GM19397 (cell line): Measurements from ENCODE around the gene CFAP61.
"Not testable (repeated sequence)": the region's sequence is repeated elsewhere in the genome, so short reads cannot be mapped to it uniquely, and the experiment has no call there.

Experiments used
- ATAC-seq: cut with Tn5 transposase; IDR thresholded peaks from one replicate; pipeline ENCODE4 v1.9.1; 2021; ENCODE audit warnings: mild to moderate bottlenecking, moderate library complexity; ENCODE audit not compliant: unreplicated experiment

Gene CFAP61, protein sequence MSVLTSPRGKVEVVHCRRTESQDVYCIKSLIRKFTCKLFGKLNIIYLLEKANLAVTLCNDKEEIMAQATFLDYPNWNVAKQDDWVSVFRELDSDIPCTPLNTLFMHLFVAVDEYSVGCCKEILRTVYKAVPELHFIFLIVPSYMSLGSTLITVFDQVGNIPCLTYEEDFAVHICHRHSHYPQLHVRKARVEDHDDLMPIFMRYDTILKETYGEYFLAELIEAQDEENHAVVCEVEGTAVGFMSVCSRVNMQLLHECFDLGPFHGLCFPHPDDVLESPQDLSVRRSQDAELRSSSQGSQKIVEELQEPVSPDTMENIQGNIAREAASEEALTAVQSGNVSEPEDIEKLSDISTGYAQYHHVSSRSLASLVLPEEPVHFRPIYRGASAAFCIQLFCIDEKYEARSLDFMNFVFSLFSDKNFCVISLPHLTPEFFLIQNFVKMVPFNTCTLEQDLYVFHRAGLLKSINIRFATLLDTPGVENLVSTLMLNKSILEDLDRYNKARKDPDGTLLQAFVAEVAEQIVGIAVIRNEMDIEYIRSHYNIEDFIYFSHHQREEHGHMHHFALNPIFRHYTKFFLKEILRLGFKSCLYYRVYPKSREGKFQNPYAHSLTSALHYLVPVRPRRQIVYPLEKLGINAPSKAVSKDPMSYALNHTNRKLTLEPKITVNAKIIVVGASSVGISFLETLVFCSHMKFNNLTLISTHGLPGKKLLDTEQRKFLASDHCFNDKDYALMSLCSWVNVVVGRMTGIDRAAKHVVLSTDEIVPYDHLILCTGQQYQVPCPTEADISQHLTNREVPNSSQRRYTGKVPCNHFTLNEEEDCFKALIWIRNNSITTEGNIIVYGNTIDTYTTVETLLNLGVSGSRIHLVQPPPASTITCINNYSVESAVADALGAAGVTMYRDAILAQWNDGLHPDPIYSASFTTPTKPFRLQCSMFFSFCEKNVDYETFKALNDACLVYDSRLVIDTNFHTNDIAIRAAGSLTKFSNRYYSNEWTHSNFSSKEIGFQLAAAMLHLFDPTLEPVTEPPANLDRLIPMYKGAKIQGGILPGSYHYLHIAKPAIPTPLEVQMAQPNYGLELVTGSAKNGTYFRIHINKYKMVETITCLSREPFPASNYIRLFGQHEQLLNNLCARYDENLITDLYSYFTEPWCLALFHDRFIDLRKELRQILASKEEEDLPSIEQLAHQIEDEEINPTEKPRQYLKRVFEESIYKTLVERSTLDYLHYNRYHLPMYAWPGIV

DNA sequence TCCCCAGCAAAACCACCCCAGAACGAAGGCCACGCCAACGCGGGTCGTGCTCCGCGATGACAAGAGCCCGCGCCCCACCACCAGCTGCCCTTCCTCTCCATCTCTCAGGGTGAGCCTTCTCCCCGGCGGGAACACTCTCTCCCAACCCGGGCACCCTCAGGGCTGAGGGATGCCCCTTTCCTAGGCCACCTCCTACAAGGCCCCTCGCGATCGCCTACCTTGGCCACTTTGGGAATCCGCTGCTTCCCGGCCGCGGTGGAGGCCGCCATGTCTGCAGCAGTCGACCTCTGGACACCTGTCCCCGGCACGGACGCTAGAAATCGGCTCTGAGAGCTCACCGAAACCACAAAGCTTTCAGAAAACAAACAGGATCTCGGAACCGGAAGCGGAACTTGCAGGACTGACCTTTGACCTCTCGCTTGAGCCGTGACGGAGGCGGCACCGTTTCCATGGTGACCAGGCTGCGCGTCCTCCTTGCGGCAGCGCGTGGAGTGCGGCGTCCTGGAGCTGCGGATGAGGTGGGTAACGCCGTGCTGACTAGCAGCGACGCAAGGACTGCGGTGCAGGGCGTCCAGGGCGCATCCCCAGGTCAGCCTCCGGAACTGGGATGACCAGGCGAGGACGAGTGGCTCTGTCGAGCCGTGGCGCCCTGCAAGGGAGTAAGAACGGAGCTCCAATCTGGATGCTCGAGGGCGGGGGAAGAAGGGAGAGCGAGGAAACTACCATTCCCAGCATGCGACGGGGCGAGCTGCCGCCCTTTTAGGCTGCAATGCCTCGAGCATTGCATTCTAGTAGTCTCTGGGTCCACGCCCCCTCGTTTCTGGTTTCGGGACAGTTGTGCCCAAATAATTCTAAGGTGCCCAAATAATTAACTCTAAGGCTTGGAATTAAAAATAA lies at the start of gene CFAP61, which contains the start of gene CRNKL1:
TSS of gene CFAP61 (plus strand) at position 459 of the 897 bp plus-strand sequence. CDS start 4,122 bp downstream, outside the sequence.
TSS of gene CRNKL1 (minus strand) at position 393 of the 897 bp plus-strand sequence. CDS start at position 269, 124 bp downstream.
- peak; percentile 97 for ATAC-seq

DNA sequence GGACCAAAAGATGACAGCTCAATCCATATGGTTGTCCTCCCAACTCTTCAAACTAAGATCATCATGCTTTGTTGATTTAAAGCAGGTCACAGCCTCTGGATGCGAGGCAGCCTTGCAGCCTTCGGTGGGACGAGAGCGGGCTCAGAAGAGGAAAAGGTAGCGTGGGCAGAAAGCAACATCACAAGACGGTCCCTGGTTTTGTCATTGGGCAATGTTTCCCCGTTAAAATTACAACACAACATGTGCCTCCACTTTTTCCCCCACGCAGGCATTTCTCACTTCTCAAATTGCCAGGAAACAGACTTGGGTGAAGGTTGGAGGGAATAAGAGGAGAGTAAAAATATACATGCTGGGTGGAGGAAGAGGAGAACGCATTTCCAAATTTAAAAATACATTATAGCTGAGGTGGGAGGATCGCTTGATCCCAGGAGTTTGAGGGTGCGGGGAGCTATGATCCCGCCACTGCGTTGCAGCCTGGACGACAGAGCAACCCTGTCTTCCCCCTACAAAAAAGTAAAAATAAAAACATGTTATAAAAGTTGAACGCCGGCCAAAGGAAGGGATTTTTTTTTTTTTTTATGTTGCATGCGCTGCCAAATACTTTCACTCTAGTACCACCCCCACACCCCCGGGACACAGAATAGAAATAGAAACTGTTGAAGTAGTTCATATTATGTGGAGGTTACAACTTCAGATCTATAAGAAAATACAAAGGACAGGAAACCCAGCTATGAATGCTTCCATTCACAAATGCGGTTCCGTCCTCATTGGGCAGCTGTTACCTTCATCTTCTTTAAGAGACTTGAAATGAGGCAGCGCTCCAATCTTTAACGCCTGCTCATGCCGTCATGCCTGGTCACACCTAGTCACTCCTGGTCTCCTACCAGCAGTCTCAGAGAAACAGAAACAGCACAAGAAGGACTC lies 49.0 kb upstream of the CFAP61 start:
- ATAC-seq = no peak

DNA sequence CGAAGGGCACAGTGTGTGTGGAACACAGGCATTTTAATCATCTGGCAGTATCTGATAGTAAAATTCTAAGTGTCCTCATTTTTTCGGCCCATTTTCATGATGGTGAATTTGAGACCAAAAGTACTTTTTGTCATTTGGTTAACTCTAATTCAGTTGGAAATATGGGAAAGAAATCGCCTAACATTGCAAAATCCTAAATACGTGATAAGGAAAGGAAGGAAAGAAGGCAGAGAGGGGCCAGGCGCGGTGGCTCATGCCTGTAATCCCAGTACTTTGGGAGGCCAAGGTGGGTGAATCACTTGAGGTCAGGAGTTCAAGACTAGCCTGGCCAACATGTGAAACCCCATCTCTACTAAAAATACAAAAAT lies 48.4 kb upstream of the CFAP61 start:
- ATAC-seq = not testable (repeated sequence)

DNA sequence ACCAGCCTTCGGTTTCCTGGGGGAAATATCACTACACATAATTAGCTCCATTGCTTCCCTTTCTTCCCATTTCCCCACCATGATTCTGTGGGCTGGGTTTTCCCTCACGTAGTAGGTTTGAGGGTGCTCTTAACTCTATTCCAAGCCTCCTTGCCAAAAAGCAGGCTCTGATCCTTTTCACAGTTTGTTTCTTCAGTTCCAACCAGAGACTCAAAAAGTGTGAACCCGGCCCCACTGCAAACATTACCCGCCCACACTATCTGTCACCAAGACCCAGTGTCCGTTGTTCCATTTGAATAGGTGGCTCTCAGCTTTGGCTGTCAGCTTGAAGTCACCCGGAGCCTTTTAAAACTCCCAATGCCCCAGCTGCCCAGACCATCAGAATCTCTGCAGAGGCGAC lies 47.0 kb upstream of the CFAP61 start:
- no peak for ATAC-seq

DNA sequence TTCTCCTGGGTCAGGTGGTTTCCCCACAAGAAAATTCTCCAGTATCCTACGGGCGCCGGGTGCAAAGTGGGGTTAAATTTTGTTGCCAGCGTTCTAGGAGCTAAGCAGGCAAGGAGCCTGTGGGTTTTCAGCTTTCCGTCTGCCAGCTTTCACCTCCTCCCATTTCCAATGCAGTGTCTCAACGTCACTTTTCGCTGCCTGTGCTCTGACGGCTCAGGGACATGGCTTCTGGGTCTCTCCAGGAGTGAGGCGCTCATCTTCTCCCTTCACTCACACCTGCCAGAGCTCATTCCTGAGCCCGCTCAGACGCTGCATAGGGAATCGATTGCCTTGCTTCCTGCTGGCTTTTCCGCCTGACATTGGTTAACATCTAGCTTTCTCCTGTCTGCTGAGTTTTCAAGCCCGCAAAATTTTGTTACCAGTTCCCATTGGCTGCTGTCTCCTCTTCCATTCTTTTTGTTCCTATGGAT lies 42.5 kb upstream of the CFAP61 start:
- ATAC-seq = no peak

DNA sequence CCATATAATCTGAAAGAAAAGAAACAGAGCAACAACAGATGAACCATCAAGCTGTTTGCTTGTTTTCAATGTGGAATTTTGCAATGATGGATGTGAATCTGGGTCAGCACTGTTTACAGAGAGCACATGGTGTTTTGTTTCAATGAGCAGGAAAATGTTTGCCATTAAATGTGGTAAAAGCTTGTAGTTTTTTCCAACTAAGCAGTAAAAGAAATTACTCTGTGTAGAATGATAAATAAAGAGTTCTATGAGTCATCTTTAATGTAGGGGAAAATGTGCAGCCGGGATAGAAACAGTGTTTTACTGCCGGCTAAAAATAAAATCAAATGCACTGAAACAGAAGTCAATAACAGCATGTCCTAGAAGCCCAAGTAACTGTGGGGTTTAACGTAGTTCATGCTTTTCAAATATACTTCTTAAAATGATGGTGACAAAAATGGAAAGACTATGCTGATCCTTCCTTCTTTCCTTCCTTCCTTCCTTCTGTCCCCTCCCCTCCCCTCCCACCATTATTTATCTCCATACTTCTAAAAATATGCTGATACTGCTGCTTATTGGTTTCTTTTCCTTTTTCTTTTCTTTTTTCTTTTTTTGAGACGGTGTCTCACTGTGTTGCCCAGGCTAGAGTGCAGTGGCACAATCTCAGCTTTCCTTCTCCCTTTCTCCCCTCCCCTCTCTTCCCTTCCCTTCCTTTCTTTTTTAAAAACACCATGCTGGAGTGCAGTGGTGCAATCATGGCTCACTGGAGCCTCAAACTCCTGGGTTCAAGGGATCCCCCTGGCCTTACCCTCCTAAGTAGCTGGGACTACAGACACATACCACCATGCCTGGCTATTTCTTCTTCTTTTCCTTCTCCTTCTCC lies 41.5 kb upstream of the CFAP61 start:
- ATAC-seq = no peak

DNA sequence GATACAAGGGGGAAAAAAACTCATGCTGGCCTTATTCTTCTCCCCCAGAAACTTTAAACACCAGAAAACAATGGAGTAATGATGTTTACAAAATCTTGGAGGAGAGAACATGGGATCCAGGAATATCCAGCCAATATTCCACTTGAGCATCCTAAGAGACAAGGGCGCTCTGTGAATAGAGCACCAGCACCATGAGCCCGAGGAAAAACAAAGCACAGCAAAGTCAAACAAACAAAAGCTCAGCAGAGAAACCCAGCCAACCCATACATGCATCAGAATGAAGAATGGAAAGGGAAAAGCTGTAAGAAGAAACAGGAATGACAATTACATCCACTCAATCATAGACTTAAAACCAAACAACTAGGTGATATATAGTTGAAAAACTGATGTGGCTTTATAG lies 39.8 kb upstream of the CFAP61 start:
- ATAC-seq = no peak

DNA sequence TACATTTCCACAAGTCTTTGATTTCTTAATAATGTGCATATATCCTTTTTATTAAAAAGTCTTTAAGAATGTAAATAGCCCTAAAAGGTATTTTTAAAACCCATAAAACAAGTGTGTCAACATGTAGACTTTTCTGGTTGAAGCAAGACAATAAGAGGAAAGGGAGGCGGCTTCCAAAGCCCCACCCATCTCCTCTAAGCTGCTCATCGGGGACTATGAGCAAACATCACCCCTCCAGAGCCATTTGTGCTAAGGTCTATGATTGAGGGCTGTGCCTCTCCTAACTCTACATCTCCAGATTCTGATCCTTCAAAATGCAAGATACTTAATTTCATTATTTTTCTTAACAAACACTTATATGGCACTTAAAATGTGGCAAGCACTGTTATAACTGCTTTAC lies 37.7 kb upstream of the CFAP61 start:
- ATAC-seq = no peak

DNA sequence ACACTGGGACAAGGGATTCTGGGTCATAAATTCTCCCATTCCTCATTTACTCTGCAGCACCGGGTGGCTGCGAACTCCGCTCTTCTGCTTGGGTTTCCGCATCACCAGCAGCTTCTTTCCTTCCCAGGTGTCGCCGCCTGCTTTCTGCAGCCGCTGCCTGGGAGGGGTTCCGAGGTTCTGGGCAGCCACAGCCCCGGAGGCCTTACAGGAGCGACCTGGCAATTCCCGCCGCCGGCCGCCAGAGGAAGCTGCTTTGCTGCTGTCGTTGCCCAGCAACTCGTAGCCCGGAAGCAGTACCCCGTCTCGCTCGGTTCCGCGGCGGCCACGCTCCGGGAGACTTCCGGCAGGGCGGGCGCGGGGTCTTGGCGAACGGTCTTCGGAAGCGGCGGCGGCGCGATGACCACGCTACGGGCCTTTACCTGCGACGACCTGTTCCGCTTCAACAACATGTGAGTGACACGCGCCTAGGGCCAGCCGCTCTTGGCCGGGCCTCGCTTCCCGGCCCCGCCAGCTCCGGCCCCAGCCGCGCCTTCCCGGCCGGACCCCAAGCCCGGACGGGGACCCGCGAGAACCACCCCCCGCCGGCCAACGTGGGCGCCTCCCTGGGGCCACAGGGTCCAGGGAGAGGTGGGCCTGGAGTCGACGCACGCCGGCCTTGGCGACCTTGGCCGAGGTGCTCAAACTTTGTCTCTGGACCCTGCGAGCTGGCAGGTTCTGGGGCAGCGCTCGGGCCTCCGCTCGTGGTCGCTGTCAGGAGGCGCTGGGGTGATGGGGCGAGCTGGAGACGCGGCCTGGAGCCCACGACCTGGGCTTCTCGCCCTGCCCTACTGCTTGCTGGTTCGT lies 35.1 kb upstream of the CFAP61 start, which contains the start of gene NAA20:
TSS of gene NAA20 (plus strand) at position 362 of the 843 bp plus-strand sequence. CDS start at position 397, 35 bp downstream.
- ATAC-seq = peak; percentile 98

DNA sequence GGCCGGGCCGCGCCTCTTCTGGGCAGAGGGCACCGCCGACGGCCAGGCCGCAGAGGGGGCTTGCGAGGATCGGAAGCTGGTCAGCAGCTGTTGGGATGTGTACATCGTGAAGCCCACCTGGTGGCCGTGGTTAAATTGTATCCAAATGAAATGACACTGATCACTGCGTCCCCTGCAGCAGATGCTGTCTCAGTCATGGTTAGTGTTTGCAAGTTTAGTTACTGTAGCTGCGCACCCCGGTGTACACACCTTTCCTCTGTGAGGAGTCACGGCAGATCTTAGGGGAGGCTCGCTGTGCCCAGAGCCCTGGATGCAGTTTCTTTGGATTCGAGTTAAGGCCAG lies 34.5 kb upstream of the CFAP61 start:
- ATAC-seq = peak; percentile 6

DNA sequence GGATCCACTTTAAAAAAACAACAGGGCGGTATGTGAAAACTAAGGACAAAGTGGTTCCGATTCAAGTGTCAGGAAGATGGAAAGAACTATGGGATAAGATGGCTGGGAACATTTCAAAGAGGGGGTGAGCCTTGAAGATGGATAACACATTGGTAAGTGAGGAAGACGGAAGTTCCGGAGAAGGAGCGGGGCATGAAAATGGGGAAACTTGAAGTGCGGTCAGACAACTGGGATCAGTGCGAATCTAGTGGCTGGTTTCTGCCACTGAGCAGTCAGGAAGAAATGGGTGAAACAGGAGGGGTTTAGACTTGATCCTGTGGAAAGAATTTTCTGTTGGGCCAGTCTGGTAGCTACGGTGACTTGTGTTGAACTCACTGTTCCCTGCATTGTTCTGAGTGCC lies 34.0 kb upstream of the CFAP61 start:
- ATAC-seq = no peak

DNA sequence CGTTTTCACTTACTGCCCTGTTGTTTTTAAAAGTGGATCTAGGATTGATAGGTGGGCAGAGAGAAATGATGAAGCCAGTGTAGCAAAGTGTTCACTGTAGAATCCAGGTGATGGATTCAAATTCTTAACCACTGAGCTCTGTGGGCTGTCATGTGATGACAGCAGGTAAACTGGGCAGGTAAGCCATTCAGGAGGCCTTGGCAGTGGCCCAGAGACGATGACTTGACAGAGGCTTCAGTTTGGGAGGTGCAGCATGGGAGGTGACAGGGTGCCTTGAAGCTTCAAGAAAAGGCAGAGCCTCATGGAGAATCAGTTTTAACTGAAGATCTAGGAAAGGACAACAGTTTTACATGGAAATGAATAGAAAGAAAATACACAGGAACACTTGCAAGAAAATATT lies 33.2 kb upstream of the CFAP61 start:
- no peak for ATAC-seq

DNA sequence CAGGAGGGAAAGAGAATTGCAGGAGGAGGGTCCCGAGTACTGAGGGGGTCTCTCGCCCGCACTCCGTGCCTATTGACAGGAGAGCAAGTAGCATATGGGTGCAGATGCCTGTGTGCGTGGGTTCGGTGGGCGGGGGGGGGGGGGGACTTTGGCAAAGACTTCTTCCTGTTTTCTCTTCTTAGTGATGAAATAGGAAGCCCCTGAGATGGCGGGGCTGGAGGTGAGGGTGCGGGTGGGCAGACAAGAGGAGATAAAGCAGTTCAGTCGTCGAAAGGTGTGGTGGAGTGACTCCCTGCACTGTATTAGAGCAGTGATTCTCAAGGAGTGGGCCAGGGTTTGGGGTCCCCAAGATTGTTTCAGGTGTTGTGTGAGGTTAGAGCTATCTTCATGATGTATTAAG lies 31.4 kb upstream of the CFAP61 start:
- ATAC-seq = no peak

DNA sequence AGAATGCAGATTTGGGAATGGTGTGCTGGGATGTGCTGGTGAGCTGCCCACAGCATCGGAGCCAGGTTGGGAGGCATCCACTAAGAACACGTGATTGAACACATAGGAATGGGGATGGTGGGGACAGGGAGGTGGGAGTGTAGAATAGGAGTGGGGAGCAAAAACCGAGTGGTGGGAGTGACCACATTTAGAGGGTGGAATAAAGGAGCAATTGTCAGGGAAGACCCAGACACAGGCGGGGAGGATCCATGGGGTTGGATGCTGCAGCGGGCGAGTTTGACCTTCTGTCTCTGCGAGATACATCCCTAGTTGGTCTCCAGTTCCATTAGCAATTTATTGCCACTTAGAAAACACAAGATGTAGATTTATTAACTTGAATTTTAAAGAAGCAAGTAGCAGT lies 30.5 kb upstream of the CFAP61 start:
- ATAC-seq = no peak

DNA sequence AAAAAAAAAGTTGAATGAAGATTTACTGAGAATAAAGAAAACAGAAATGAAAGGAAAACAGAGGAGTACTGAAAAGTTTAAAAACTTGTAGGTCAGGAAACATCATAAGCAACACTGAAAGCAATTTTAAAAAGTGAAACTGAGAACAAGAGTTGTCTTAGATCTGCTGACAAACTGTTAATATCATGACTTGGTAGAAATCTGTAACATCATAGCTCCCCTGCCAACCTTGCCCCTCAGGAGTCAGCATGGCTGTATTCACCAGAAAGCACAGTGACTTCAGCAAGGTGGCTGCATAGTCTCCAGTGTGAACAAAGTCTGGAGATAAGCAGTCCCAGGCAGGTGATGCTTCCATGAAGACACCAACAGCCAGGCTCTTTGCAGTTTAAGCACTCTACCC lies 29.8 kb upstream of the CFAP61 start:
- ATAC-seq = peak; percentile 53

DNA sequence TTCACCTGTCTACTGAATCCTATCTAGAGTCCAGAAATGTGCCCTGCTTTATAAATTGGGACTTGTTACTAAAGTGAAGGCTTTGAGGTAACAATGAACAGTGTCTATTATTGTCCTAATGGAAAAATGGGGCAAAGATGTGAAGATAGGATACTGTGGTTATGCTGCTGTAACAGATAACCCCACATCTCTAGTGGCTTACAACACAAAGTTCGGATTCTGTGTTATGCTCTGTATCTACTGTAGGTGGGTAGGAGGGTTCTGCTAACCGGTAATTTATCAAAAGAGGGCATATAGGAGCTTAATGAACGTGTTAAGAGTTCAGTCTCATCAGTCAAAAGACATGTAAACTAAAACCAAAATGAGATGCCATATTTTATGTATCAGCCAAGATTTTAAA lies 28.9 kb upstream of the CFAP61 start:
- ATAC-seq = no peak

DNA sequence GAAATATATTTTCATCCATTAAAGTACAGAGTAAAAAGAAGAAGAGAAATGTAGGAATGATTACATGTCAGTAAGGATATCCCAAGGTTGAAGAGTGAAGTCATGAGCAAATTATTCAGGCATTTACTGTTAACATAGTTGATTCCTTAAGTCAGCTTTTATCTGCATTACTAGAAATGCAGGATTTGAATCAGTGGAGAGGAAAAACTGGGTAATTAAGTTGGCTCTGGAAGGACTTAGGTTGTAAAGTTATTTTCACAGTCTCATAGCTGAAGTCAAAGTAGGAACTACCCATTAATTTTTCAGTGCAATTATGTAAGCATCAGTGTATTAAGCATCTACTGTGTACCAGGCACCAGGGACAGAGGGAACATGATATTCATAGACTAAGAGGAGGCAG lies 27.4 kb upstream of the CFAP61 start:
- ATAC-seq = no peak
